Stimulated activated naive CD4-positive, alpha-beta T cell (primary cell): ENCODE measurements around the gene RPL28.
A peak's percentile ranks its signal among the peaks of the same experiment; 100 is the strongest.

Source experiments
- DNase-seq, 6 experiments: peaks; one replicate each; lab custom pipeline; 2025; lab: John Stamatoyannopoulos, UW

Gene RPL28

GRCh38 chr19:55373306-55373992, 12.3 kb upstream of the RPL28 start:
- DNase-seq: no peak

GRCh38 chr19:55373993-55374757, 11.6 kb upstream of the RPL28 start:
- no peak for DNase-seq

DNA sequence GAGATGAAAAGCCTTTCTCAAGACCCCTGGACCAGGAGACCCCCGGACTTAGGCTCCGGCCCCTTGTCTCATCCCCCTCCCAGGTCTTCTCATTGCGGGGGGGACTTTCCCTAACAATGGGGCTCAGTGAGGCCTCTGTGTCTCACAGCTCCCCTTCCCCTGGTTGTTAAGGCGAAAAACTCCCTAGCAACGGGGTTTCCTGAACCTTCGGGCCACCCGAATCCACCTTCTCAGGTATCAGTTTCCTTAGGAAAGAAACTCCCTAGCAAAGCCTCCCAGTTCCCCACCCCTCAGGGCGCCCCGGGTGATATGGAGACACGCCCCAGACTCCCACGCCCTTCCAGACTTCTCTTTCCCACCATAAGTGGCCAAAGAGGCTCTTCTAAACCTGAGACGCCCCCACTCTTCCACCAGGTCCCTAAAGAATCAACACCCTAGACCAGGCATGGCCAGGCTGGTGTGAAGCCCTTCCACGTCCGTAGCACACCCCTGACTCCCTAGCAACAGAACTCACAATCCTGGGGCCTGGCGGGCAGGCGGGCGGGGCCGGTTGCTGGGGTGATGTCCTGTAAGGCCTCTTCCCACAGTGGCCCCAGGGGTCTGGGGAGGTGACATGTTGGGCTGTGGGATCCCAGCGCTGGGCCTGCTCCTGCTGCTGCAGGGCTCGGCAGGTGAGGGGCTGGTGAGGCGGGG, 9.3 kb upstream of the RPL28 start, which contains the start of gene TMEM190:
Gene TMEM190, plus strand, starts transcription at position 586 of the 693 bp plus-strand sequence. Its CDS starts 28 bp downstream, at position 614.
- DNase-seq: no peak

- no peak for DNase-seq
These were observed 8.2 kb upstream of the RPL28 start for GRCh38 chr19:55377356-55378131.

DNA sequence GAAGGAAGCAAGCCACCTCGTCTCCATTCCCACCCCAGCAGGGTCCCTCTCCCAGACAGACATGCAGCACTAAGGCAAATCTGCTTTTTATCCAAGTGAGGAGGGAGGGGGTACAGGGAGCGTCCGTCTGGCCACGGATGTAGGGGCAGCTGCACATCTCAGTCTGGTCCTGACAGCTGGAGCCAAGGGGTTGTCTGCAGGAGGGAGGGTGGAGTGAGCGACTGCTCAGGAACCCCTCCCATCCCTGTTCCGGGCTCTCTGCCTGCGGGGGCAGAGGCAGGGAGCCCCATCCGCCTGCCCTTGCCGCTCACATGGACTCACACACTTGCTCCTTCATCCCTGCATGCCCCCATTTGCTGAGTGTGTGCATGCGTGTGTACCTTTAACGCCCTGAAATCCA, 6.6 kb upstream of the RPL28 start:
- no peak for DNase-seq

DNA sequence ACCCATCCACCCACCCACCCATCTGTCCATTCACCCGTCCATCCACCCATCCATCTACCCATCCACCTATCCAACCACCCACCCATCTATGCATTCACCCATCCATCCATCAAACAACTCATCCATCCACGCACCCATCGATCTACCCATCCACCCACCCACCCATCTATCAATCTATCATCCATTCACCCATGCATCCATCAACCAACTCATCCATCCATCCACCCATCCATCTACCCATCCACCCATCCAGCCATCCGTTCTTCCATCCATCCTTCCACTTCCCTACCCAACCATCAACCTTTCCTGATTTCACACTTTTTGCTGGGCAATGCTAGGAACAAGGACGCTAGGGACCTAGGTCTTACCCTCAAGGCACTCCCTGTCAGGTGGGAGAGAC, 3.7 kb upstream of the RPL28 start:
- no peak for DNase-seq

- no peak for DNase-seq
These were observed 3.1 kb upstream of the RPL28 start for GRCh38 chr19:55382522-55383054.

DNA sequence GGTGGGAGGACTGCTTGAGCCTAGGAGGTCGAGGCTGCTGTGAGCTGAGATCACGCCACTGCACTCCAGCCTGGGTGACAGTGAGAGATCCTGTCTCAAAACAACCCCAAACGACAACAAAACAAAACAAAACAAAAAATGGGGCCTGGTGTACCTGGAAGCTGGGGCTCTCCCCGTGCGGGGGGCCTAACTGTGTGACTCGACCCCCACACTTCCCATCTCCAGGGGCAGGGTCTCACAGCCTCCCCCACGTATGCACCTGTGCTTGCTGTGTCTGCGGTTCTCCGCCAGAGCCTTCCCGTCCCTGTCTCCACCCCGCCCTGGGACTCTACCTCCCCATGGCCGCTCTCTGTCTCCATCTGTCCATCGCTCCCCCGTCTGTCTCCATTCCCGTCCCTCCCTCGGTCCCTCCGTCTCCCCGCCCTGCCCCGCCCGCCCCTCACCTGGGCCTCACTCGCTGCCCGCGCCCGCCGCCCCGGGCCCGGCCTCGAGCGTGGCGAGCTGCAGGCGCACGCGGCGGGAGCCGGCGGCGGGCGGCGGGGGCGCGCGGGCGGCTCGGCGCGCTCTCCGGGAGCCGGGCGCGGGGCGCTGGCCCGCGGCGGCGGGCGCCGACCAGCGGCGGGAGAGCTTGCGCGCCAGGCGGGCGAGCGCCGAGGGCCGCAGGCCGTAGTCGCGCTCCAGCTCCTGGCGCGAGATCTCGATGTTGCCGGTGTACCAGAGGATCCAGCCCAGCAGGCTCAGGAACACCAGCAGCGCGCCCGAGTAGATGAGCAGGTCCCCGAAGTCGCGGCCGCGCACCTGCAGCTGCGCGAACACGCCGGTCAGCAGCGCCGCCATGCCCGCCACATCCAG, 2.2 kb upstream of the RPL28 start:
- peak in 4 of 6 experiments; percentile 33 to 63 (median 55) for DNase-seq

GRCh38 chr19:55384131-55384919, 1.4 kb upstream of the RPL28 start, which contains the start of gene TMEM238:
Gene TMEM238 (minus strand): TSS chr19:55384292. CDS start chr19:55384259, 33 bp downstream.
- DNase-seq: peak in 5 of 6 experiments; percentile 31 to 63 (median 48)

GRCh38 chr19:55384920-55385723, 610 bp upstream of the RPL28 start:
- DNase-seq: peak; percentile 87 to 100 (median 98)

DNA sequence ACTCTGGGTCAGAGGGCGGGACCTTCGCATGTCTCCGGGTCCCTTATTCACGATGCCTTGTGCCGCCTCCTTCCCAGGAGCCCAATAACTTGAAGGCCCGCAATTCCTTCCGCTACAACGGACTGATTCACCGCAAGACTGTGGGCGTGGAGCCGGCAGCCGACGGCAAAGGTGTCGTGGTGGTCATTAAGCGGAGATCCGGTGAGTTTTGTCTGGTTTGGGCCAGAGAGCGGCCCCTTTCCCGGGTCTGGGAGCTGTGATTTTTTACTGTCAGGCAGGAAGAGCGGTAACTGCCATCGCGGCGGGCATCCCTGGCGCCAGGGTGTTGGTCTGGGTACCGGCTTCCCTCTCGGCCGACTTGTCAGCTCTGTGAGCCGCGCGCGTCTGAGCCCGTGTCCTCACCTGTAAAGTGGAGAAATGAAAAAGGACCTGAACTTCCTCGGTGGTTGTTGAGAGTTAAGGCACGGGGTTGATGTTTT, 800 bp downstream of the RPL28 start:
- no peak for DNase-seq

GRCh38 chr19:55387736-55388497, 2.2 kb downstream of the RPL28 start:
- DNase-seq: no peak

- DNase-seq: no peak
These were observed 3.9 kb downstream of the RPL28 start for GRCh38 chr19:55389386-55390317.

DNA sequence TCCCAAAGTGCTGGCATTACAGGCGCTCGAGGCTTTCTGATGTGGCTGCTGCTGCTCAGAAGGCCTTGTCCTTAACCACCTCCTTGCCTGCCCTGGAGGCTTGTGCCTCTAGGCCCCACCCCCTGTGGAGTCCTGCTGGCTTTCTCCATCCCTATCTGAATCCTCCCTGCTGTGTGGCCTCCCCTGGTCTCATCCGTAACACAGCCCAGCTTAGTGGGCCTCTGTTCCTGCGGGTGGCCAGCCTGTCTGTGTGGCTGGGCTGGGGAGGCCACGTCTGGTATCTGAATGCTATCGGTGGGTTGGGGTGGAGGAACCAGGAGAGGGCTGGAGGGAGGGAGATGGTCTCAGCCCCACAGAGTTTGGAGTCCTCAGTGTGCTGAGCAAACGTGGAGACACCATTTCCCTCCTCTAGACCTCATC, 4.7 kb downstream of the RPL28 start:
- DNase-seq: no peak

GRCh38 chr19:55391191-55391670, 5.5 kb downstream of the RPL28 start:
- DNase-seq: no peak
